SK-N-SH treated with all-trans-retinoic acid at 6 μM for 48 hours (cell line): ENCODE measurements around the gene NCAN.

Source experiments
- ZFP3 ChIP-seq: fragments of 250-450 bp; sonication (Bioruptor Pico); IDR thresholded peaks from 2 replicates; pipeline ENCODE4 v1.5.0; 2020; ENCODE audit warnings: mild to moderate bottlenecking, moderate library complexity
- TF ChIP-seq, protein P1 (sequence below): fragments of 250-450 bp; sonication (Bioruptor Pico); IDR thresholded peaks from 2 replicates; pipeline ENCODE4 v1.8.0; 2020; ENCODE audit warnings: mild to moderate bottlenecking, moderate library complexity, borderline replicate concordance

- TF ChIP-seq ZFP3 (CRISPR knock-in tag): peak; percentile 92
- TF ChIP-seq, protein P1, sequence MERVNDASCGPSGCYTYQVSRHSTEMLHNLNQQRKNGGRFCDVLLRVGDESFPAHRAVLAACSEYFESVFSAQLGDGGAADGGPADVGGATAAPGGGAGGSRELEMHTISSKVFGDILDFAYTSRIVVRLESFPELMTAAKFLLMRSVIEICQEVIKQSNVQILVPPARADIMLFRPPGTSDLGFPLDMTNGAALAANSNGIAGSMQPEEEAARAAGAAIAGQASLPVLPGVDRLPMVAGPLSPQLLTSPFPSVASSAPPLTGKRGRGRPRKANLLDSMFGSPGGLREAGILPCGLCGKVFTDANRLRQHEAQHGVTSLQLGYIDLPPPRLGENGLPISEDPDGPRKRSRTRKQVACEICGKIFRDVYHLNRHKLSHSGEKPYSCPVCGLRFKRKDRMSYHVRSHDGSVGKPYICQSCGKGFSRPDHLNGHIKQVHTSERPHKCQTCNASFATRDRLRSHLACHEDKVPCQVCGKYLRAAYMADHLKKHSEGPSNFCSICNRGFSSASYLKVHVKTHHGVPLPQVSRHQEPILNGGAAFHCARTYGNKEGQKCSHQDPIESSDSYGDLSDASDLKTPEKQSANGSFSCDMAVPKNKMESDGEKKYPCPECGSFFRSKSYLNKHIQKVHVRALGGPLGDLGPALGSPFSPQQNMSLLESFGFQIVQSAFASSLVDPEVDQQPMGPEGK (CRISPR knock-in tag): no peak
Measured at GRCh38 chr19:19258589-19259338, 47.0 kb downstream of the NCAN start.
